Measurements from ENCODE around the gene MGAT4B.
"Not testable (repeated sequence)": the region's sequence is repeated elsewhere in the genome, so short reads cannot be mapped to it uniquely, and the experiment has no call there.

Gene MGAT4B

DNA sequence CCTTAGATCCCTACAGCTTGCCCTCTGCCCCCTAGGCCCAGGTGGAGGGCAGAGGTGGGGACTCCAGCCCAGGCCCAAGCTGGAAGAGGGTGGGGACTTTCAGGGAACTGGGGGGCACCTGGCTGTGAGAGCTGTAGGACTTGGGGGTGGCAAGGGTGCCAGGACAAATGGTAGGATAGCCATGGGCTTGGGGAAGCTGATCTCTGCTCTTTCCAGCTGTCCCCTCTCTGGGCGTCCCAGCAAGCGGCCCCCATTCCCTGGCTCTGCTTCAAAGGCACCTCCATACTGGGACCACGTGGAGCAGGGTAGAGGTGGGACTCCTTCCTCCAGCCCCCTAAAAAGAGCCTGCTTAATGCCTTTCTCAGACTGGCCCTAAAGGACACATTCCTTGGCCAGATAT, 12.5 kb downstream of the MGAT4B start:
- DNase-seq = no peak

DNA sequence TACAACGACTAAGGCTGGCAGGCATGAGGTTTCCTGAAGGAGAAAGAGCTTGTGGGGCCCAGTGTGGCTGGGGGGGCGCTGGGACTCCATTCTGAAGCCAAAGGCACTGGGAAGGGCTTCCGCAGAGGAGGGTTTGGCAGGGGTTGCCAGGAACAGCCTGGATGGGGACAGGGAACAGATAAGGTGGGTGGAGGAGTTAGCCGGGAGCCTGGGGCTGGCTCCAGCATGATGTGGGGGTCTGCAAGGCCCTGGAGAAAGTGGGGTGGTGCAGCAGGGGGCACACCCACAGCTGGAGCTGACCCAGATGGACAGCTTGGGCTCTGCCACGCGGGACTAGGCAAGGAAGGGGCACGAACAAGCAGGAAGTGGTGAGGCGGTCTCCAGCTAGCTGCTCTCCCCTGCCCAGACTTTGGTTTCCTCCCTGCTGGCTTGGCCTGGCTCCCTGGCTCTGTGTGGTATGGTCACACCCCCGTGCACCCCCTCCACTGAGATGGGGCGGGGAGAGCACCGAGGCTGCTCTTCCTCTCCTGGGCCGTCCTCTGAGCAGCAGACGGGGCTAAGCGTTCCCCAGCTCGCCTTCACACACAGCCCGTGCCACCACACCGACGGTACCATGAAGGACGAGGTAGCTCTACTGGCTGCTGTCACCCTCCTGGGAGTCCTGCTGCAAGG, 13.1 kb downstream of the MGAT4B start, which contains the start of gene LTC4S:
TSS of gene LTC4S (plus strand) at position 519 of the 672 bp plus-strand sequence. CDS start at position 614, 95 bp downstream.
- DNase-seq = peak; percentile 63

DNA sequence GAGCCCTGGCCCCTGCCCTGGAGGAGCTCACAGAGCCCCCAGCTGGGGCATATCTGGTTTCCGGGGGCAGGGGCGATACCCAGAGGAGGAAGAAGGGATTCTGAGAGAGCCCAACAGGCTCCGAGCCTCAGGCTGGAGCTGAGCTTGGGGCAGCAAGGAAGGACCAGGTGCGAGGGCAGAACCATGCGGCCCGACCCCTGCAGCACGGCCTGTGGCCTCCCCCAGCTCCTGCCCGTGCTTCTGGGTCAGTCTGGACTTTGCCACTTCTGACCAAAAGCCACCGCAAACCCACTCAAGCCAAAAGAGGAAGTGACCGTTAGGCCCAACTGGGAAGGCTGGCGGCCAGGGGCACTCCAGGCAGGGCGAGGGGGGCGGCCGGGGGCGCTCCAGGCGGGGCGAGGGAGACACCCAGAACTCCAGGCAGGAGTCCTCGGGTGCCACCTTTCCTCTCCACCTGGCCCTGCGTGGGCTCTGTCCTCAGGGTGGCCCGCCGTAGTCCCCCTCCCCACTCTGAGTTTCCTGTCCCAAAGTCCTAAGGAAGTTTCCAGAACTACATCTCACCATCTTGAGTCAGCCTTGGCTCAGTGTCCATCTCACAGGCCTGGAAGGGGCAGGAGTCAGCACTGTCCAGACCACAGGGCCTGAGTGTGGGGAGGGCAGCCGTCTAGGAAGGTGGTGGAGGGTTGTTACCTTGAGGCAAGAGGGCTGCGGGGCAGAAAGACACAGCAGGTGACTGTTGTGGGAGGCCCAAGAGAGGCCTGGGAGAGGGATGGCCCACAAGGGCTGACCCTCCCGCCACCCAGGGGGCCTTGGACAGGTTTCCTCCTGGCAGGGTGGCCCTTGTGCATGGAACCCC, 13.8 kb downstream of the MGAT4B start:
- no peak for DNase-seq

DNA sequence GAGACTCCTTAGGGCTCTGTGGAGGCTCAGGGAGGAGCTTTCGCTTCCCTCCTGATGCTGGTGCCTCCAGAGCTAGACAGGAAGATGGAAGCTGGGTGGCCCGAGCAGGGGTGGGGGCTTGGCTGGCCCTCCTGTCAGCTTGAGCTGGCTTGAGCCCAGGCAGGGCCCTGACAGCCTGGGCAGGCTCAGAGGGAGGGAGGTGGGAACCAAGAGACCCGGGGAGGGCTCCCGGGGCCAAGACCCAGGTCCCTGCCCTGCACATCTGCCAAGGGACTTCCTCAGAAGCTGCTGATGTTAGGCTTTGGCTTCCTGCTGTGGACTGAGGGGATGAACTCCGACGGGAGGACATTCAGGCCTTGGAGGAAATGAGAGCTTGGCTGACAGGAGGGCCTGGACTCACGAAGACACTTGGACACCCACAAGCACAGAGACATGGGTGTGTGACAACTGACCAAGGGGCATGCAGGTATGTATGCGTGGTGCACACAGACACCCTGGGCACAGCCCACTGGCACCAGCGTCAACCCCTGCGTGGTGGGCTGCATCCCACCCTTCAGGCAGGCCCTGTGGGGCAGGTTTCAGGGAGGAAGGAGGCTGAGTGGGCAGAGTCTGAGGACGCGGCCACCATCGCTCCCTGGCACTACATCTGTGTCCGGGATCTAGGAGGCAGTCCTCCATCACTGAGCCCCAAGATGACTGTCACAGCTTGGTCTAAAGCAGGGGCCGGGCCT, 14.6 kb downstream of the MGAT4B start:
- no peak for DNase-seq

DNA sequence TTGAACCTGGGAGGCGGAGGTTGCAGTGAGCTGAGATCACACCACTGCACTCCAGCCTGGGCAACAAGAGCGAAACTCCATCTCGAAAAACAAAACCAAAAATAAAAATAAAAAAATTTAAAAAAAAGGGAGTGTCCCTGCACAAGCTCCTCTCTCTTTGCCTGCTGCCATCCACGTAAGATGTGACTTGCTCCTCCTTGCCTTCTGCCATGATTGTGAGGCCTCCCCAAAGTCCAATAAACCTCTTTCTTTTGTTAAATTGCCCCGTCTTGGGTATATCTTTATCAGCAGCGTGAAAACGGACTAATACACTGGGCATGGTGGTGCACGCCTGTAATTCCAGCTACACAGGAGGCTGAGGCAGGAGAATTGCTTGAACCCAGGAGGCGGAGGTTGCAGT, 17.4 kb downstream of the MGAT4B start:
- not testable (repeated sequence) for DNase-seq

DNA sequence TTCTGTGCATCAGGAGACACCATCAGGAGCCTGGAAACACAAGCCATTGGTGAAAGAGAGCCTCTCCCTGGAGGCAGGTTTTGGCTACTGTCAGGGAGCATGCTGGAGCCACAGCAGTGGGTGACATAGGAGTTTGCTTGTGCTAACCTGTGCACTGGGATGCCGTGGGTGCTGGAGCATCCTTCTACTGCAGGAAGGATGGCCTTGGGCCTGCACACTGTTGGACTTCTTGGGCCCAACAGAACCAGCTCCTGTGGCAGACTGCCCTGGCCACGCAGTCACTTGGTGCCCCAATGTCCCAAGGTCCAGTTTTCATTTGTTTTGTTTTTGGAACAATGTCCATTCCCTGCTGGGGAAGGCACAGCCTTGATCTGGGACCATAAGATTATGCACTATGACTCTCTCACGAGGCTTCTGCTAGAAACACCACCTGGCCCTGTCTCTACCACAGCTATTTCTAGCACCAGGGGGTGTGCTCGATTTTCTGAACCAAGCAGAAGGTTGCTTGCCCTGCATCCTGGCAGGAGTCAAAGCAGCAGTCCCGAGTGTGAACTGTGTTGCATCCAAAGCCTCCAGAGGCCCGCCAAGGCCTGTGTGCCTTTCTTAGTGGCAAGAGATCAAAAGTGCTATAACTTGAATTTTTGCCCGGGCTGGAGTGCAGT, 18.3 kb downstream of the MGAT4B start:
- no peak for DNase-seq

DNA sequence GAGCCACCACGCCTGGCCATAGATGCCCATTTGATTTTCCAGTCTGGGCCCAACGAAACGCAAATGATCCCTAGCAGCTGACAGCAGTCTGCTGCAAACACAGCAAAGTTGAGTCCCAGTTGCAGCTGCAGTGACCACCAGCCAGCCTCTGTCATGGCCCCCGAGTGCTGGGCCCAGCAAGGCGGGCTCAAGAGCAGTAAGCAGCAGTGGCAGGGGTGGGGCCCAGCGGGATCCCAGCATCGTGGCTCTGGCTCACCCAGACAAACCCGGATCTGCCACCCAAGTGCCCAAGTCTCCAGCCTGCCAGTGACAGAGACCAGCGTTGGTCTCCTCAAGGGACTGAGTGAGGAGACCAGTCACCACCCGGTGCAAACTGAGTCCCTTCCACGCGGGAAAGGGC, 19.8 kb downstream of the MGAT4B start:
- no peak for DNase-seq

DNA sequence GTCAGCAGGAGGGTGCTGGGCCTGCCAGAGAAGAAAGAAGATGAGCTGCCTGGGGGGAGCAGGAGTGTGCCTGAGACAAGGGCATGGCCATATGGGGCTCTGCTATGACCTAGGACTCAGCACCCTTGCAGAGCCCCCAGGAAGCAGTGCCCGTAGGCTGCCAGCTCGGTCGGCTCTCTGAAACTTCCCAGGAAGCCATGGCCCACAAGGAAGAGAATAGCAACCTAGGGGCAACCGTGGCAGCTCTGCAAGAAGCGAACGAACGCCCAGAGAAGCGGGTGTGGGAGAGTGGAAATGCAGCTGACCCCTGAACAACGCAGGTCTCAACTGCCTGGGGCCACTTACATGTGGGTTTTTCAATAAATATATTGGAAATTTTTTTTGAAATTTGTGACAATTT, 23.5 kb downstream of the MGAT4B start:
- no peak for DNase-seq

DNA sequence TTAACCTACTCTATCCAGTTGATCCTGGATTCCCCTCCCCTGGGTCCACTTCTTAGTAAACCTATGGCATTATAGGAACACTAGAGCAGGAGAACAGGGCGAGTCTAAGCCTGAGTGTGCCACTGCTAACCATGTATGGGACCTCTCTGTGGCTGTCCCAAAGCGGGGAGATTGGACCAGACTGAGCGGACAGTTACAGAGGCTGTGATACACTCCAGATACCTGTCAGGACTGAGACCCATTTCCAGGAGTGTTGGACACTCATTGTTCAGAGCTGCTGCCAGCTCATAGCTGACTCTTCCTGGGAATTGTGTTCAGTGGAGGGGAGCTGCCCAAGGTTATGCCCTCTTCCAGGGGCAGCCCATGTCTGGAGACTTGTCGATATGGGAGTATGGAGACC, 24.8 kb downstream of the MGAT4B start:
- DNase-seq = no peak

DNA sequence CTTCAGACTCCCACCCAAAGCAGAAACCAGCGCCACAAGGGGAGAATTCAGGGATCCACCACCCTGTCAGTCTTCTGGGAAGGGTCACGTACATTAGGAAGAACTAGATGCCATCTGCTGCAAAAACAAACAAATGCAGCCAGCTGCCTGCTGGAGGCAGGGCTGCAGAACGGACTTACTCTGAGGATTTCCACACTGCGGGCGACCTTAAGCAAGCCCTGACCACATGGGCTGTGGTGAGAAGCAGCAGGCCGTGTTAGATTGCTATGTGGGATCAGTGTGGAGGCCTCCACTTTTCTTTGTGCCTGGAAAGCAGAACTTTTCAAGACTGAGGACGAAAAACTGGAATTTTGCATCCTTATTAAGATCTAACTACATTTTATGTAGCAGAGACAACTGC, 26.3 kb downstream of the MGAT4B start:
- DNase-seq = no peak

DNA sequence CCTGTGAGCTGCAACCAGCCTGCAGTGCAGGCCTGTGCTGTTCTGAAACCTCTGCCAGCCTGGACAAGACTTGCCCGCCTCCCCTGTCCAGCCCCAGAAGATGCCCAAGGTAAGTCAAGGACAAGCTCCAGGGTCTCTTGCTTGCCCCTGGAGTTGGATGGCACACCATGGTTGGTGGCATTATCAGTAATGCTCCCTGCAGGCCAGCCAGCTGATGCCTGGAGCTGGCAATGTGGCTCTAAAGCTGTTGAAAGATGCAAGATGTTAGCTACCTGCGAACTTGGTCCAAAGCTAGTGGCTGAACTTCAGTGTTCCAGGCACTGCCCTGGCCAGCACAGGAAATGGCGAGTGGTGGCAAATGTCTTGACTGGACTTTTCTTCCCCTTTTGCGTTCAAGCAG, 26.8 kb downstream of the MGAT4B start:
- no peak for DNase-seq

DNA sequence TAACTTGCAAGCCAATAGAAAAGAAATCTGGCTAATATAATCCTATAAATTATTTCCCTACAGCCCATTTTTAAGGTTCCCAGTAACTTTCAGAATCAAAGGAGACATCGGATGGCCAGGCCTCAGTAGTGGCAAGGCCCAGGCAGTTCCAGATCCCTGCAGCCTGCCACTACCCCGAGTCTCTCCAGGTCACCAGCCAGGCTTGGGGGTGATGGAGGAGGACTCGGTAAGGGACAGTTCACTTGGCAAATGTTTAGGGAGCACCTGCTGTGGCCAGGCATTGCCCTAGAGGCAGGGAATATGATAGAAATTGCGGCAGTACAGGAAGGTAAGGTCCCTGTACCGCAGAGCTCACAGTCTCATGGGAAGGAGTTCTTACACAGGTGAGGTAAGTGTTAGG, 28.1 kb downstream of the MGAT4B start:
- no peak for DNase-seq

DNA sequence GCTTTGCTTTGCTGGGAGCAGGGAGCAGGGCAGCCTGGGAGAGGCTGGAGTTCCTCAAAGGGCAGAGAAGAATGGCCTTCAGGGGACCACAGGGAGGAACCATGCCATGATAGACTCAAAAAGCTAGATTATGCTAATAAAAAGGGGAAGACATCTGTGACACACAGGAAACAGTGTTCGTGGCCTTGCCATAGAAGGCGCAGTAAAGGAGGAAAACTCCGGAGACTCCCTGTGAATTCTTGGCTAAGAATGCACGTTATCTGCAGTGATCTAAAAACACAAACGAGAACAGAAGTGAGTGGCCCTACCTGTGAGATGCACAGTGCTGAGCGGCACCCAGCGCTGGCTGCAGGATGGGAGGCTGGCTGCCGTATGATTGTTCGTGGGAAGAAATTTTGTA, 28.8 kb downstream of the MGAT4B start:
- DNase-seq = no peak

DNA sequence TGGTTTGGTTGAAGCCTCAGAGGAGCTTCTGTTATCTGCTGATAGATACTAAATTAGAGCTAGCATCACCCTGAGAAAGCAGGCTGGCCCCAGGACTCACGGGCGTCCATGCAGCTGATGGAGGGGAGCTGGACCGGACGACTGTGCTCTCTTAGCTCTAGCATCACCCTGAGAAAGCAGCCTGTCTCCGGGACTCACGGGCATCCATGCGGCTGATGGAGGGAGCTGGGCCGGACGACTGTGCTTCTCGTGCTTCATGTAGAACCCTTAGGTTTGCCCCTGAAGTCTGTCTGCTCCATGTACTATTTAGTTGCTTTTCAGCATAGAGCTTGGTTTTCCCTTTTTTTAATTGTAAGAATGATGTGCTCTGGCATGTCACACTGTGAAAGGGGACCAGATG, 29.2 kb downstream of the MGAT4B start:
- DNase-seq = no peak

DNA sequence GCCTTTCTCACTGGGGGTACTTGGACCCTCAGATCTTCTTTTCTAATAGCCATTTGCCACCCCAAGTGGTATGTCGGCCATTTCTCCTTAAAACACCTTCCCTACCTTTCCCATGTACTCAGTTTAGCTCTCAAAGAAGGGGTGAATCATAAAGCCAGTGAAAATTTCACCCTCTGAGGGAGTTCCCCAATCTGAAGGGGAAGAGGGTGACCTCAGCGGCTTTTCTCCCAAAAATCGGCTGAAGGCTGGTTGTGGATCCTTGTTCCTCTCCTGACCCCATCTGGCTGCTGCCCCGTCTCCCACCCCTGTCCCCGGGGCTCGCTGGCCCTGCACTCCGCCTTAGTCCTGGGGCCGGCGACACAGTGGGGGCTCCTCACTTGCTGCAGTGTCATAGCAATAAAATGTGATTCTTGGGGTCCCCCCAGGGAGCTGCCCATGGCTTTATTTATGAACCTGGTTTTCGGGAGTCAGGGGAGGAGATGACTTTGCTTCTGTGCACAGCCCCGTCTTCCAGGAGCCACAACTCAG, 30.2 kb downstream of the MGAT4B start:
- DNase-seq = no peak

DNA sequence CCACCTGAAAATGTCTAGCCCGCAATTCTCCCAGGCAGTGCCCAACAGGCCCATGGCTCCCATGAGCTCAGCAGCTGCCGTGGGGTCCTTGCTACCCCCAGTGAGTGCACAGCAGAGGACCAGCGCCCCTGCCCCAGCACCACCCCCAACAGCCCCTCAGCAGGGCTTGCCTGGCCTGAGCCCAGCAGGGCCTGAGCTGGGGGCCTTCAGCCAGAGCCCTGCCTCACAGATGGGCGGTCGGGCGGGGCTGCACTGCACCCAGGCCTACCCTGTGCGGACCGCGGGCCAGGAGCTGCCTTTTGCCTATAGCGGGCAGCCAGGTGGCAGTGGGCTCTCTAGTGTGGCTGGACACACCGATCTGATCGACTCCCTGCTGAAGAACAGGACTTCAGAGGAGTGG, 32.2 kb downstream of the MGAT4B start:
- DNase-seq = no peak

DNA sequence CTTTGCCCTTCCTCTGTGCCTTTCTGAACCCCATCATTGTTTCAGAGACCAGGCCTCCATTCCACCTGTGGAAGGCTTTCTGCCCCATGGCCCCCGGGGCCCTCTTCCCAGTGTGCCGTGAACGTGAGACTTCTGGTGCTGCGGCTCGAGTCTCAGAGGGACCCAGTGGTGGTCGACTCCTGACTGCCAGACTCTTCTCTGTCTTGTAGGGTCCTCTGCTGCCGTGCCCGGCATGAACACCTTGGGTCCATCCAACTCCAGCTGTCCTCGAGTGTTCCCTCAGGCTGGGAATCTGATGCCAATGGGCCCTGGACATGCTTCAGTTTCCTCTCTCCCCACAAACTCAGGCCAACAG, 33.0 kb downstream of the MGAT4B start:
- no peak for DNase-seq

DNA sequence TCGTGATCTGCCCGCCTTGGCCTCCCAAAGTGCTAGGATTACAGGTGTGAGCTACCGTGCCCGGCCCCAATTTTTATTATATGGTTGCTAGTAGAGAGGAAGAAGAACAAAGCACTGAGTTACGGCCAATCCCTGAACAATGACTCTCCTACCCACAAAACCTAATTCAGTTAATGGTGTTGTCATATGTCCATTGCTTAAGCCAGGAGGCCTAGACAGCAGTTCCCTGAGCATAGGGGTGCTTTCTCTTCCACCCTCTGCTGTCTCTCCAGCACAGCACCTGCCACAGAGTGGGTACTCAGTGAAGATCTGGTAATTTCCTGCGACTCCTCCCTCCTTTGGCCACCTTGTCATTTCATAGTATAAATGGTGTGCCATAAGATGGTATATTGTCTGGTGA, 34.3 kb downstream of the MGAT4B start:
- DNase-seq = no peak

DNA sequence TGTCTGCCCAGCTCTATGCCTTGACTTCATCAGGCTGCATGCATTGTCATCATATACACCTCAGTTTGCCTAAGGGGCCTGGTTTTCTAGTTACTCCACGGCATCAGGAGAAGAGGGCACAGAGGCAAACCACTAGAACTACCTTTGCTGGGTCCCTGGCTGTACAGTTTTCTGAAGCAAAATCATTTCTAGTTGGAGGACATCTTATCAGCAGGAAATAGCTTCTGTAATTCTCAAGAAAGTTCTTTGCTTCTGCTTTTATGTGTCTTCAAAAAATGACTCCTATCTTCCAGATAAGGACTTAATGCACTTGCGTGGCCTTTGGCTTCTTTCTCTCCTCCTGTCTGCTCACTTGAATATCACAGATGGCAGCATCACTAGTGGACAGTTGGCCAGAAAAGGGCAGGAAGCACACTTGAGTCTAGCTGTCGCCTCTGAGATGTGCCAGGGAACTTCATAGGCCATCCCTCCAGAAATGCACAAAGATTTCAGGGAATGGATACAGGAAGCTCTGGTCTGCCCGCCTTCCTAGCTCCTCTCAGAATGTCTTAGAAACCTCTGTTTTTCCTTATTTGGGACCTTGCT, 35.3 kb downstream of the MGAT4B start:
- no peak for DNase-seq

DNA sequence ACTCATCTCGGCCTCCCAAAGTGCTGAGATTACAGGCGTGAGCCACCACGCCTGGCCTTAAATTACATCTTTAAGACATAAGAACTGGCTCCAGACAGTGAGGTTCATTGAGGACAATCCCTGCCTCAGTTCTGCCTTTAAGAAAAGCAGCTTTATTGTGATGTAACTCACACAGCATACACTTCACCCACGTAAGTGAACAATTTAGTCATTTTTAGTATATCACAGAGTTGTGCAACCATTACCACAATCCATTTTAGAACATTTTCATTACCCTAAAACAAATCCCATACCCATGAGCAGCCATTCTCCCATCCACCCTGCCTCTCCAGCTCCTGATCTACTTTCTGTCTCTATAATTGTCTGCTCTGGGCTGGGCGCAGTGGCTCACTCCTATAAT, 36.9 kb downstream of the MGAT4B start:
- no peak for DNase-seq

DNA sequence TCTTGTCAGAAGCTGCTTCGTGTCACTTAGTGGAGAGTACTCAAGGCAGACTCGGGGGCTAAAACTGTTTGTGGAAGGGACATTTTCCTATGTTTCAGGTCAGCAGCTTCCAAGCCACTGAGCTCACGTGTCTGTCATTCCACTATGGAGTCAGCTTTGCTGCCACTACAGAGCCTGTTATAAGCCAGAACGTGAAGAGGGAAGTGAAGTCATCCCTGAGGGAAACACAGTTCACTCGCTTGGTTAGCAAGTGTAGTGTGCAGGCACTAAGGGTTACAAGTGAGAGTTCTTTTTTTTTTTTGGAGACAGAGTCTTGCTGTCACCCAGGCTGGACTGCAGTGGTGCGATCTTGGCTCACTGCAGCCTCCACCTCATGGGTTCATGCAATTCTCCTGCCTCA, 37.4 kb downstream of the MGAT4B start:
- DNase-seq = no peak

DNA sequence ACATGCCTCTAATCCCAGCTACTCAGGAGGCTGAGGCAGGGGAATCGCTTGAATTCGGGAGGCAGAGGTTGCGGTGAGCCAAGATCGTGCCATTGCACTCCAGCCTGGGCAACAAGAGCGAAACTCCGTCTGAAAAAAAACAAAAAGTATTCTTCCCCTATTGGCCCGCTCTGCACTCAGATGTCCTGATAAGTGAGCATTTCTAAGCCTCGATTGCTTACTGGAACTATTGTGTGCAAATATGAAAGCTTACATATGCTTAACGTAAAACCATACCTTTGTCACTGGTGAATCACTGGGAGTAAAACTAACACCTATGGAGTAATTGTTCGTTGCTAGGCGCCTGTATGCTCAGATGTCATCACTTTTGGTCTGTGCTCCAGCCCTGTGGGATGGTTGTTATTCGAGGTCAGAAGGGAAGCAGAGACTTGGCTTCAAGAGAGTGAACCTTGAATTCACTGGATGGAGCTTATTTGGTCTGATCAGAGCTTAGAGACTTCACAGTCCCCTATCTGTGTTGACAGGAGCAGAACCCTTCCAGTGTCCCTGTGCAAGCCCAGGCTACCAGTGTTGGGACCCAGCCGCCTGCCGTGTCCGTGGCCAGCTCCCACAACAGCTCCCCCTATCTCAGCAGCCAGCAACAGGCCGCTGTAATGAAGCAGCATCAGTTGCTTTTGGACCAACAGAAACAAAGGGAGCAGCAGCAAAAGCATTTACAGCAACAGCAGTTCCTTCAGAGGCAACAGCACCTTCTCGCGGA, 38.2 kb downstream of the MGAT4B start:
- no peak for DNase-seq

All from fibroblast of skin of abdomen (primary cell).